Osteoblast (primary cell): ENCODE measurements around the gene TMC4. TPM values are rescaled to one million over a fixed set of nuclear protein-coding genes. Genes with fewer than 3 reads are reported as not detected.
A peak's percentile ranks its signal among the peaks of the same experiment; 100 is the strongest.

Experiments used
- DNase-seq: peaks from one replicate; pipeline ENCODE4 v3.0.0; 2011; ENCODE audit warnings: low spot score, mixed read lengths; ENCODE audit not compliant: insufficient read length; ENCODE audit errors: missing footprints
- H2AFZ ChIP-seq: 2 replicates; pipeline ENCODE4 v1.6.0; 2011; ENCODE audit warnings: mild to moderate bottlenecking, low read length
- H3K27ac ChIP-seq: 2 replicates; pipeline ENCODE4 v1.5.1; 2011; ENCODE audit warnings: mild to moderate bottlenecking, low read depth, low read length, moderate library complexity
- H3K27me3 ChIP-seq: 2 replicates; pipeline ENCODE4 v1.6.0; 2012; ENCODE audit warnings: mild to moderate bottlenecking, control low read depth, inconsistent platforms, low read length, moderate library complexity; ENCODE audit not compliant: insufficient read depth
- H3K36me3 ChIP-seq: 2 replicates; pipeline ENCODE4 v1.5.1; 2011; ENCODE audit warnings: mild to moderate bottlenecking, low read length, control low read depth, moderate library complexity; ENCODE audit not compliant: insufficient read depth
- H3K4me1 ChIP-seq: 2 replicates; pipeline ENCODE4 v1.5.1; 2011; ENCODE audit warnings: mild to moderate bottlenecking, low read length, control low read depth, moderate library complexity; ENCODE audit not compliant: insufficient read depth
- H3K4me2 ChIP-seq: 2 replicates; pipeline ENCODE4 v1.6.0; 2011; ENCODE audit warnings: mild to moderate bottlenecking, low read length; ENCODE audit not compliant: insufficient read depth
- H3K4me3 ChIP-seq: fragments of 200-600 bp; sonication (generic); 3 replicates; pipeline ENCODE4 v1.5.1; 2012; ENCODE audit warnings: mild to moderate bottlenecking, low read length, inconsistent platforms; ENCODE audit not compliant: insufficient read depth
- H3K79me2 ChIP-seq: 2 replicates; pipeline ENCODE4 v1.6.0; 2012; ENCODE audit warnings: mild to moderate bottlenecking, low read length, control low read depth, inconsistent platforms; ENCODE audit not compliant: insufficient read depth
- H3K9me3 ChIP-seq: 2 replicates; pipeline ENCODE4 v1.5.1; 2011; ENCODE audit warnings: low read depth, low read length, control low read depth
- H4K20me1 ChIP-seq: 2 replicates; pipeline ENCODE4 v1.6.0; 2012; ENCODE audit warnings: mild to moderate bottlenecking, low read length, control low read depth; ENCODE audit not compliant: insufficient read depth
- total RNA-seq: library from RNA; depleted of rRNA; stranded (reverse); fragments of >200 nt; gene quantifications from 2 replicates; pipeline ENCODE4 v1.2.3, GENCODE V29; 2012
- TF ChIP-seq, protein P1 (sequence below): IDR thresholded peaks from 2 replicates; pipeline ENCODE4 v1.5.1; 2011; ENCODE audit warnings: mild to moderate bottlenecking, low read depth, low read length, moderate library complexity; ENCODE audit errors: extremely low read depth

The TMC4 gene
- total RNA-seq, 1 donor: 0.72 TPM

DNA sequence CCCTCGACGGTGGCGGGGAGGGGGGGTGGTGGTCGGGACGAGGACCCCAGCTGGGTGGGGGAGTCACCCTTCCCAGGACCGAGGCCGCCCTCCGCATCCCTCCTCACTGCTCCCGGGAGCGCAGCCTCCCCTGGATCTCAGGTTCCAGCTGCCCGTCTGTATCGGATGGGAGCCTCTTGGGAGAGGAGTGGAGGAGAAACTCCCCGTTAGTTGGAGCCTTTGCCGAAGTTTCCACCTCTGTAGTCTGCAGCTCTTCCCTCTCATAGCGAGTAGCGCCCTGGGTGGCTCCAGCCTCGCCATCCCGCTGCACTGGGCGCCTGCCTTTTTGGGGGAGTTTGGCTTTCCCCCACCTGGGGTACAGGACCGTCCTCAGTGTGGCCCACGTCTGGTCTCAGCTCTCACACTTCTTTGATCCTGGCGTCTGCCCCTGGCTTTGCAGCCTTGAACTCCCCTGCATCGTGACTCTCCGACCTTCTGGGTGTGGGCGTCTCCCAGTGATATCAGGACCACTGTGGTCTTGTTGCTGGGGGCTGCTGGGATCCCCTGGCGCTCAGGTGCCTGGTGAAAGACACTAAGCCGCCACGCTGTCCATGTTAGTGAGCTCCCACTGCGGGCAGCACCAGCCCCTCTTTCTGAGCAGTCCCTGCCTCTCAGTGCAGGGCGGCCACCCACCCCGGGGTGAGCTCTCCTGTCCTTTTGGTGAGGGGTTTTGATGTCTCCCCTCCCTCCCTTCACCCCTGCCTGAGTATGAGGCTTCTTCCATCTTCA lies 34.3 kb downstream of the TMC4 start:
- peaks cover 19% of the 10 kb centered on the region for H3K4me1 ChIP-seq
- H3K4me2 ChIP-seq: peak overlapping the region; percentile 90
- peaks cover 59% of the 10 kb centered on the region for H3K79me2 ChIP-seq
- peaks cover 42% of the 10 kb centered on the region for H3K36me3 ChIP-seq
- H2AFZ ChIP-seq: no peak overlapping the region
- no peaks in the 10 kb centered on the region for H3K9me3 ChIP-seq
- H3K27ac ChIP-seq: no peak overlapping the region
- no peaks in the 10 kb centered on the region for H3K27me3 ChIP-seq
- H3K4me3 ChIP-seq: peak overlapping the region; percentile 87
- peaks cover 47% of the 10 kb centered on the region for H4K20me1 ChIP-seq
- TF ChIP-seq, protein P1, sequence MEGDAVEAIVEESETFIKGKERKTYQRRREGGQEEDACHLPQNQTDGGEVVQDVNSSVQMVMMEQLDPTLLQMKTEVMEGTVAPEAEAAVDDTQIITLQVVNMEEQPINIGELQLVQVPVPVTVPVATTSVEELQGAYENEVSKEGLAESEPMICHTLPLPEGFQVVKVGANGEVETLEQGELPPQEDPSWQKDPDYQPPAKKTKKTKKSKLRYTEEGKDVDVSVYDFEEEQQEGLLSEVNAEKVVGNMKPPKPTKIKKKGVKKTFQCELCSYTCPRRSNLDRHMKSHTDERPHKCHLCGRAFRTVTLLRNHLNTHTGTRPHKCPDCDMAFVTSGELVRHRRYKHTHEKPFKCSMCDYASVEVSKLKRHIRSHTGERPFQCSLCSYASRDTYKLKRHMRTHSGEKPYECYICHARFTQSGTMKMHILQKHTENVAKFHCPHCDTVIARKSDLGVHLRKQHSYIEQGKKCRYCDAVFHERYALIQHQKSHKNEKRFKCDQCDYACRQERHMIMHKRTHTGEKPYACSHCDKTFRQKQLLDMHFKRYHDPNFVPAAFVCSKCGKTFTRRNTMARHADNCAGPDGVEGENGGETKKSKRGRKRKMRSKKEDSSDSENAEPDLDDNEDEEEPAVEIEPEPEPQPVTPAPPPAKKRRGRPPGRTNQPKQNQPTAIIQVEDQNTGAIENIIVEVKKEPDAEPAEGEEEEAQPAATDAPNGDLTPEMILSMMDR: no peak
- no peak for DNase-seq

DNA sequence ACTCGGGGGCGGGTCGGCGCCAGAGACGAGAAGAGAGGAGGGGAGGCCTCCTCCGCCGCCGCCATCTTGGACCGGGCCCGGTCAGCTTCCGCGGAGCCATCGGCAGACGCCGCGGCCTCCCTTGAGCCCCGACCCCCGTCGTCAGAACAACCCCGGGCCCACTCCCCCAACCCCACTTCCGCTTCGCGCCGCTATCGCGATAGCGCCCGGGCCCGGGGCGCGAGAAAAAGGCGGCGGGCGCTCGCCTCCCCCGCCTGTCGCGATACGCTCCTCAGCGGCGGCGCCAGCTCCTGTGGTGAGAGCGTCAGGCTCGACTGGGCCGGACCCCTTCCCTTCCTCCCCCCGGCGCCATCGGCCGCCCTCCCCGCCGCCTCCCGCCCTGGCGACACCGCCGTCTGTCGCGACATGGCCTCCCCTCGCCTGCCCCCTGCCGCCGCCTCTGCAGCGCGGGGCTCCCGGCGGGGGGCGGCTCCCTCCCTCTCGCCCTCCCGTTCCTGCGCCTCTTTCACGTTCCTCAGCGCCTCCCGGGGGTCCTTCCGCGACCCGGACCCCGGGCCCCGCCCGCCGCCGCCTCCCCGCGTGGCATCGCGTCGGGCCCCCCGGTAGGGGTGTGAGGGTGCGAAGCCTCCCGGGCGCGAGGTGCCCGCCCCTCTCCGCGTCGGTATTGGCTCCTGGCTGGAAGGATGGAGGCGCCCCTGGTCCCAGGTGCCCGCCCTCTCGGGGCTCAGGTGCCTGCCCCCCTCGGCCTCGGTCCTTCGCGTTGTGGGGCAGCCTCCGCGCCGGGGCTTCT lies 35.1 kb downstream of the TMC4 start, which contains the start of gene CNOT3:
Gene CNOT3, plus strand, starts transcription at position 64 of the 790 bp plus-strand sequence. CDS start 5,217 bp downstream, outside the sequence.
- Histone ChIP-seq H3K4me1 (peaks cover 19% of the 10 kb centered on the region), H3K36me3 (peaks cover 34% of the 10 kb centered on the region), H3K79me2 (peaks cover 53% of the 10 kb centered on the region), H2AFZ (peak within 1 kb of the TSS; percentile 81), H3K27me3 (no peaks in the 10 kb centered on the region), H3K4me3 (peak within 1 kb of the TSS; percentile 87), H3K9me3 (no peaks in the 10 kb centered on the region), H4K20me1 (peaks cover 46% of the 10 kb centered on the region), H3K27ac (peak within 1 kb of the TSS; percentile 73), H3K4me2 (peak within 1 kb of the TSS; percentile 99)
- TF ChIP-seq, protein P1: no peak
- peak; percentile 91 for DNase-seq

DNA sequence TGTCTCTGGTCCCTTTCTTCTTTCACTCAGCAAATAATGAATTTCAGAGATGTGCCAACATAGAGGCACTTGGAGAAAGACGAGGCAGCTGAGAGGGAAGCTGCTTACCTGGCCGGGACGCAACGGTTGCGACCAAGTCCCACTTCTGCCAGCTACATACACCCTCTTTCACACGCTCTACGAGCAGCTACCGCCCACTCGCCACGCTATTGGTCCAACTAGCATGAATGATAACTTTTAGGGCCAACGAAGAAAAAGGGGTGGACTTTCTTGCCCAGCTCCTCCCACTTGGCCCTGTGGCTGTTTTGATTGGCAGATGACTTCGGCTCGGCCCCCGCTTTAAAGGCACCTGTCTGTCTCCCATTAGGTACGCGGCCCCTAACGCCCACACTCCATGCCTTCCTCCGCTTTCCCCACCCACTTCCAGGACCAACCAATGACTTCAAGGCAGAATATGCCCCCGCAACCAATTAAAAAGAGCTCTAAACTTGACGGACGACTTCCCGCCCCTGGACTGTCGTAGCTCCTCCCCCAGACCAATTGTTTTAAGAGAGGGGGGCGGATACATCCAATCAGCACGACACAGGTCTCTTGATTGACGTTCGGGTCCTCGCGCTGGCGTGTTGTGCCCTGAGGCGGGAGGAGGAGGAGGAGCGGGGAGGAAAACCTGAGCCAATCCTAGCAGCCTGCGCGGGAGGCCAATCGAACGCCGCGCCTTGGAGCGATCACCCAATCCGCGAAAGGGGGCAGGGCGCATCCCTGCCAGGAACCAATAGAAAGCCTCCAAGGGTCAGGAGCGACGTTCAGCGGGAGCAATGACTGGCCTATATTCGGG lies 35.9 kb downstream of the TMC4 start:
- Histone ChIP-seq H3K4me1 (peaks cover 19% of the 10 kb centered on the region), H3K9me3 (no peaks in the 10 kb centered on the region), H3K79me2 (peaks cover 45% of the 10 kb centered on the region), H4K20me1 (peaks cover 37% of the 10 kb centered on the region), H3K27ac (peak overlapping the region; percentile 73), H3K36me3 (peaks cover 26% of the 10 kb centered on the region), H3K27me3 (no peaks in the 10 kb centered on the region), H3K4me3 (peak overlapping the region; percentile 87), H3K4me2 (peak overlapping the region; percentile 99), H2AFZ (peak overlapping the region; percentile 81)
- peak; percentile 100 for DNase-seq
- TF ChIP-seq, protein P1: no peak
